Progenitor cell of endocrine pancreas (in vitro differentiated cells): ENCODE data around the gene TRIM56. TPM values are rescaled to one million over a fixed set of nuclear protein-coding genes. Genes with fewer than 3 reads are reported as not detected.
"Not testable (repeated sequence)": the region's sequence is repeated elsewhere in the genome, so short reads cannot be mapped to it uniquely, and the experiment has no call there.

ENCODE experiments used
- DNase-seq: peaks from one replicate; pipeline ENCODE4 v3.0.0; 2021; ENCODE audit warnings: low spot score; ENCODE audit not compliant: unreplicated experiment
- H3K27ac Mint-ChIP-seq: 2 replicates; pipeline ENCODE4 v1.8.0; 2021; ENCODE audit warnings: mild to moderate bottlenecking, moderate library complexity, mixed read lengths
- H3K27me3 Mint-ChIP-seq: 2 replicates; pipeline ENCODE4 v1.8.0; 2021; ENCODE audit warnings: mixed read lengths
- H3K36me3 Mint-ChIP-seq: 2 replicates; pipeline ENCODE4 v1.8.0; 2022; ENCODE audit warnings: mixed read lengths; ENCODE audit not compliant: insufficient read depth
- H3K4me1 Mint-ChIP-seq: 2 replicates; pipeline ENCODE4 v1.8.0; 2021; ENCODE audit warnings: low read depth, mixed read lengths
- H3K4me3 Mint-ChIP-seq: 2 replicates; pipeline ENCODE4 v1.8.0; 2021; ENCODE audit warnings: low read depth, mild to moderate bottlenecking, moderate library complexity, mixed read lengths
- H3K9me3 Mint-ChIP-seq: 2 replicates; pipeline ENCODE4 v1.8.0; 2021; ENCODE audit warnings: low read depth, mixed read lengths
- CTCF ChIP-seq: fragments of 200-600 bp; sonication (generic); IDR thresholded peaks from one replicate; pipeline ENCODE4 v1.5.0; 2021; ENCODE audit warnings: antibody characterized with exemption, mild to moderate bottlenecking; ENCODE audit not compliant: unreplicated experiment
- total RNA-seq: library from RNA; stranded (reverse); gene quantifications from 2 replicates; pipeline ENCODE4 v1.2.1, GENCODE V29; 2021

The TRIM56 gene
- total RNA-seq, 1 donor from 2014 or later = 19.3 TPM

GRCh38 chr7:101115215-101115614, 29.9 kb downstream of the TRIM56 start:
- Mint-ChIP-seq H3K27ac (no peak overlapping the region), H3K4me1 (no peaks in the 10 kb centered on the region), H3K36me3 (no peaks in the 10 kb centered on the region), H3K27me3 (no peaks in the 10 kb centered on the region), H3K9me3 (no peaks in the 10 kb centered on the region), H3K4me3 (no peak overlapping the region)
- DNase-seq = no peak
- no peak for TF ChIP-seq CTCF

- Mint-ChIP-seq H3K4me1 (peaks cover under 1% of the 10 kb centered on the region), H3K27ac (no peak overlapping the region), H3K27me3 (no peaks in the 10 kb centered on the region), H3K9me3 (no peaks in the 10 kb centered on the region), H3K36me3 (no peaks in the 10 kb centered on the region), H3K4me3 (no peak overlapping the region)
- TF ChIP-seq CTCF = no peak
- DNase-seq = no peak
These were observed 31.6 kb downstream of the TRIM56 start for GRCh38 chr7:101116898-101117297.

- H3K4me3 Mint-ChIP-seq = no peak overlapping the region
These were observed 33.6 kb downstream of the TRIM56 start for GRCh38 chr7:101118856-101119255.

GRCh38 chr7:101119876-101120275, 34.6 kb downstream of the TRIM56 start:
- Mint-ChIP-seq H3K36me3 (no peaks in the 10 kb centered on the region), H3K27me3 (peaks cover 8% of the 10 kb centered on the region), H3K9me3 (no peaks in the 10 kb centered on the region), H3K27ac (no peak overlapping the region), H3K4me1 (peaks cover 12% of the 10 kb centered on the region), H3K4me3 (no peak overlapping the region)
- no peak for DNase-seq
- TF ChIP-seq CTCF = no peak

More at GRCh38 chr7:101118856-101119255, 33.6 kb downstream of the TRIM56 start:
- TF ChIP-seq CTCF = no peak
- Mint-ChIP-seq H3K36me3 (no peaks in the 10 kb centered on the region), H3K9me3 (no peaks in the 10 kb centered on the region), H3K27me3 (peaks cover 8% of the 10 kb centered on the region), H3K4me1 (peaks cover 8% of the 10 kb centered on the region), H3K27ac (no peak overlapping the region)
- no peak for DNase-seq

- H3K9me3 Mint-ChIP-seq = no peaks in the 10 kb centered on the region
- peaks cover 13% of the 10 kb centered on the region for H3K4me1 Mint-ChIP-seq
- TF ChIP-seq CTCF = no peak
- H3K27ac Mint-ChIP-seq = no peak overlapping the region
- H3K36me3 Mint-ChIP-seq = no peaks in the 10 kb centered on the region
- peaks cover 8% of the 10 kb centered on the region for H3K27me3 Mint-ChIP-seq
- DNase-seq = no peak
- no peak overlapping the region for H3K4me3 Mint-ChIP-seq
These were observed 35.0 kb downstream of the TRIM56 start for GRCh38 chr7:101120315-101120714.

- H3K27ac Mint-ChIP-seq, H3K9me3 Mint-ChIP-seq, DNase-seq, H3K36me3 Mint-ChIP-seq, H3K4me3 Mint-ChIP-seq: not testable (repeated sequence)
- Mint-ChIP-seq H3K27me3 (peaks cover 13% of the 10 kb centered on the region), H3K4me1 (peaks cover 18% of the 10 kb centered on the region)
These were observed 36.3 kb downstream of the TRIM56 start for GRCh38 chr7:101121631-101121990.
